A549 (cell line): ENCODE measurements around the gene HDLBP. TPM values are rescaled to one million over a fixed set of nuclear protein-coding genes. Genes with fewer than 3 reads are reported as not detected.

ENCODE experiments used
- ATAC-seq, 2 experiments: fragments of 200-7000 bp in 1 of 2; fragments of >200 bp in 1 of 2; cut with Nextera tagmentation in 1 of 2; cut with Tn5 transposase in 1 of 2; 3 replicates each; pipeline versions ENCODE4 v1.8.0 to v1.9.1; 2018 to 2020; ENCODE audit warnings: mild to moderate bottlenecking in 1 of 2, moderate library complexity in 1 of 2
- CTCF ChIA-PET: fragments of 300-600 bp; sonication (Branson Sonifier 250); formaldehyde crosslinking; extraction: SDS; loops from one replicate; lab custom pipeline; 2021; ENCODE audit warnings: antibody characterized with exemption, inconsistent platforms; lab: Yijun Ruan, JAX
- POLR2A ChIA-PET: fragments of 350-600 bp; formaldehyde crosslinking; extraction: SDS; loops from one replicate; lab custom pipeline; 2021; ENCODE audit warnings: antibody characterized with exemption, inconsistent platforms; lab: Yijun Ruan, JAX
- DNase-seq, 2 experiments: peaks; one replicate each; pipeline versions ENCODE4 v3.0.0 to v3.0.0-alpha.2; 2011 to 2016; ENCODE audit warnings: low read depth in 1 of 2, low spot score in 1 of 2
- FAIRE-seq: peaks from 2 replicates; lab custom pipeline; 2011; peaks lifted over from hg19 to GRCh38; lab: Jason Lieb, UNC
- H3K27ac ChIP-seq, 2 experiments: fragments of >200 bp; sonication (Bioruptor Twin); formaldehyde crosslinking; 3 replicates each; pipeline ENCODE4 v1.5.1; 2016 to 2017
- H3K4me1 ChIP-seq: fragments of >200 bp; sonication (Bioruptor Twin); formaldehyde crosslinking; 3 replicates; pipeline ENCODE4 v1.6.1; 2016
- H3K4me2 ChIP-seq: fragments of >200 bp; sonication (Bioruptor Twin); formaldehyde crosslinking; 3 replicates; pipeline ENCODE4 v1.6.1; 2016
- H3K4me3 ChIP-seq: fragments of >200 bp; sonication (Bioruptor Twin); formaldehyde crosslinking; 3 replicates; pipeline ENCODE4 v1.5.1; 2016
- H3K9me3 ChIP-seq: fragments of >200 bp; sonication (Bioruptor Twin); formaldehyde crosslinking; 3 replicates; pipeline ENCODE4 v1.6.1; 2016
- BCL3 ChIP-seq: fragments of >200 bp; sonication (Bioruptor Twin); formaldehyde crosslinking; IDR thresholded peaks from 3 replicates; pipeline ENCODE4 v1.6.1; 2016
- BHLHE40 ChIP-seq: IDR thresholded peaks from 2 replicates; pipeline ENCODE4 v1.6.1; 2012; ENCODE audit warnings: low read depth, low read length, inconsistent platforms
- CBX8 ChIP-seq: fragments of 200-600 bp; sonication (generic); IDR thresholded peaks from 2 replicates; pipeline ENCODE4 v1.6.1; 2016
- CHD2 ChIP-seq: fragments of 150-350 bp; IDR thresholded peaks from 2 replicates; pipeline ENCODE4 v1.6.1; 2014; ENCODE audit warnings: low read length; ENCODE audit not compliant: partially characterized antibody
- CHD4 ChIP-seq: fragments of 200-600 bp; sonication (generic); IDR thresholded peaks from 2 replicates; pipeline ENCODE4 v1.6.1; 2016; ENCODE audit warnings: antibody characterized with exemption, mild to moderate bottlenecking, borderline replicate concordance
- CTCF ChIP-seq: fragments of >200 bp; sonication (Bioruptor Twin); formaldehyde crosslinking; IDR thresholded peaks from 3 replicates; pipeline ENCODE4 v1.5.1; 2016
- EHF ChIP-seq: fragments of 250-450 bp; sonication (Bioruptor Pico); IDR thresholded peaks from 2 replicates; pipeline ENCODE4 v1.5.0; 2020; ENCODE audit warnings: mild to moderate bottlenecking
- EHMT2 ChIP-seq: fragments of 200-600 bp; sonication (generic); IDR thresholded peaks from 2 replicates; pipeline ENCODE4 v1.6.1; 2016; ENCODE audit warnings: antibody characterized with exemption, low read depth, mild to moderate bottlenecking, moderate library complexity
- HEYL ChIP-seq: fragments of 250-450 bp; sonication (Bioruptor Pico); IDR thresholded peaks from 2 replicates; pipeline ENCODE4 v1.8.0; 2021; ENCODE audit warnings: mild to moderate bottlenecking, moderate library complexity
- HOXA7 ChIP-seq: fragments of 250-450 bp; sonication (Bioruptor Pico); IDR thresholded peaks from 2 replicates; pipeline ENCODE4 v1.5.0; 2020; ENCODE audit warnings: mild to moderate bottlenecking, moderate library complexity
- KDM1A ChIP-seq: fragments of 200-600 bp; sonication (generic); IDR thresholded peaks from 2 replicates; pipeline ENCODE4 v1.6.1; 2016; ENCODE audit warnings: low read depth, mild to moderate bottlenecking
- MAFK ChIP-seq: fragments of 450-650 bp; IDR thresholded peaks from 2 replicates; pipeline ENCODE4 v1.6.1; 2014; ENCODE audit not compliant: partially characterized antibody
- MAZ ChIP-seq: fragments of 150-350 bp; IDR thresholded peaks from 2 replicates; pipeline ENCODE4 v1.6.1; 2014; ENCODE audit warnings: antibody characterized with exemption, low read depth, low read length, borderline replicate concordance
- NFE2L2 ChIP-seq: fragments of 150-350 bp; conservative IDR thresholded peaks from 2 replicates; pipeline ENCODE4 v1.6.1; 2014; ENCODE audit warnings: low read length
- POLR2A ChIP-seq: IDR thresholded peaks from 2 replicates; pipeline ENCODE4 v1.6.1; 2012; ENCODE audit warnings: mild to moderate bottlenecking, low read length
- POLR2AphosphoS2 ChIP-seq: conservative IDR thresholded peaks from 2 replicates; pipeline ENCODE4 v1.6.1; 2012; ENCODE audit warnings: low read length, improper control_type of control experiment, inconsistent platforms
- RARB ChIP-seq: fragments of 250-450 bp; sonication (Bioruptor Pico); IDR thresholded peaks from 2 replicates; pipeline ENCODE4 v1.8.0; 2021; ENCODE audit warnings: mild to moderate bottlenecking, moderate library complexity
- SMC3 ChIP-seq: fragments of >200 bp; sonication (Bioruptor Twin); formaldehyde crosslinking; IDR thresholded peaks from 3 replicates; pipeline ENCODE4 v1.6.1; 2018; ENCODE audit warnings: inconsistent platforms
- SREBF2 ChIP-seq: fragments of 450-650 bp; IDR thresholded peaks from 2 replicates; pipeline ENCODE4 v1.6.1; 2014; ENCODE audit warnings: mild to moderate bottlenecking, moderate library complexity
- TFCP2L1 ChIP-seq: fragments of 250-450 bp; sonication (Bioruptor Pico); IDR thresholded peaks from 2 replicates; pipeline ENCODE4 v1.5.0; 2021; ENCODE audit warnings: mild to moderate bottlenecking
- USF2 ChIP-seq: fragments of 450-650 bp; IDR thresholded peaks from 2 replicates; pipeline ENCODE4 v1.6.1; 2014; ENCODE audit warnings: antibody characterized with exemption
- ZFP36 ChIP-seq: fragments of 450-650 bp; IDR thresholded peaks from 2 replicates; pipeline ENCODE4 v1.6.1; 2014; ENCODE audit warnings: borderline replicate concordance; ENCODE audit not compliant: partially characterized antibody
- ZNF302 ChIP-seq: fragments of 250-450 bp; sonication (Bioruptor Pico); IDR thresholded peaks from 2 replicates; pipeline ENCODE4 v1.9.0; 2021; ENCODE audit warnings: inconsistent platforms, mild to moderate bottlenecking, moderate library complexity
- WGBS: methylation state at CpG from one replicate; pipeline ENCODE4 v1.1.6; 2017; ENCODE audit errors: missing lambda C conversion rate; 5-methylcytosine and 5-hydroxymethylcytosine counted together
- polyA plus RNA-seq, 4 experiments: library from polyadenylated mRNA; depleted of rRNA in 3 of 4; stranded (reverse); fragments of >200 nt; fragmentation: RNase III in 1 of 4; extraction: RNeasy Plus Mini Kit Qiagen cat#74134 plus additional on column Dnase treatment in 1 of 4; gene quantifications; 2 replicates in 3 of 4; 3 replicates in 1 of 4; pipeline ENCODE4 v1.2.3, GENCODE V29; 2011 to 2017

The HDLBP gene
- polyA plus RNA-seq, 2 of the 4 experiments (the other 2 are of a cell fraction): 248 to 292 TPM

GRCh38 chr2:241226723-241227572 is 88.5 kb downstream of the HDLBP start:
- 85% methylated on average over 15 of the region's 19 CpGs for WGBS
- Histone ChIP-seq H3K27ac (no peak overlapping the region), H3K4me2 (no peak overlapping the region), H3K4me3 (no peak overlapping the region), H3K4me1 (no peaks in the 10 kb centered on the region), H3K9me3 (no peaks in the 10 kb centered on the region)
- TF ChIP-seq CBX8: no peak
- no peak for TF ChIP-seq NFE2L2
- TF ChIP-seq POLR2A: no peak
- no peak for TF ChIP-seq ZNF302 (CRISPR knock-in tag)
- TF ChIP-seq KDM1A: no peak
- TF ChIP-seq CTCF: no peak
- TF ChIP-seq MAZ: no peak
- TF ChIP-seq EHF (CRISPR knock-in tag): no peak
- TF ChIP-seq ZFP36: no peak
- TF ChIP-seq HEYL (CRISPR knock-in tag): no peak
- no peak for TF ChIP-seq EHMT2
- no peak for TF ChIP-seq TFCP2L1 (CRISPR knock-in tag)
- no peak for TF ChIP-seq SREBF2
- no peak for TF ChIP-seq RARB (CRISPR knock-in tag)
- TF ChIP-seq HOXA7 (CRISPR knock-in tag): no peak
- TF ChIP-seq CHD4: no peak
- no peak for TF ChIP-seq USF2
- no peak for TF ChIP-seq POLR2AphosphoS2
- no peak for TF ChIP-seq CHD2
- FAIRE-seq: no peak
- CTCF ChIA-PET: no interaction called here
- ATAC-seq: no peak
- no peak for DNase-seq
- POLR2A ChIA-PET: interaction anchor here (0.6 kb wide), 1 partner anchor 132 kb away, joined by 3 read pairs; no protein-coding TSS in a partner anchor

- no peak overlapping the region for H3K4me3 ChIP-seq
- WGBS: 92% methylated on average over 16 of the region's 16 CpGs
- FAIRE-seq (no peak), ATAC-seq (no peak), DNase-seq (no peak)
- ChIA-PET CTCF (interaction anchor here (1.2 to 1.8 kb wide), 2 partner anchors 9 to 375 kb away, joined by 5 to 6 read pairs; no protein-coding TSS in a partner anchor), POLR2A (no interaction called here)
- no peak overlapping the region for H3K27ac ChIP-seq
- no peak overlapping the region for H3K4me2 ChIP-seq
- H3K4me1 ChIP-seq: no peaks in the 10 kb centered on the region
- H3K9me3 ChIP-seq: no peaks in the 10 kb centered on the region
- no peak for TF ChIP-seq MAZ
- TF ChIP-seq MAFK: peak; percentile 6
Observed at GRCh38 chr2:241225983-241226382, 89.5 kb downstream of the HDLBP start.

- ATAC-seq (no peak), DNase-seq (no peak), FAIRE-seq (no peak)
- ChIA-PET CTCF (interaction anchor here (1.2 to 1.8 kb wide), 2 partner anchors 9 to 374 kb away, joined by 5 to 6 read pairs; no protein-coding TSS in a partner anchor), POLR2A (no interaction called here)
- Histone ChIP-seq H3K4me1 (no peaks in the 10 kb centered on the region), H3K27ac (no peak overlapping the region), H3K4me3 (no peak overlapping the region), H3K9me3 (no peaks in the 10 kb centered on the region), H3K4me2 (no peak overlapping the region)
- TF ChIP-seq BCL3 (no peak), EHF (CRISPR knock-in tag) (no peak), SMC3 (no peak), ZNF302 (CRISPR knock-in tag) (no peak), CHD4 (no peak), BHLHE40 (no peak)
- 95% methylated on average over 16 of the region's 16 CpGs for WGBS
Observed at GRCh38 chr2:241225545-241225944, 89.9 kb downstream of the HDLBP start.
